Measurements from ENCODE around the gene MAP1LC3B. TPM values are rescaled to one million over a fixed set of nuclear protein-coding genes. Genes with fewer than 3 reads are reported as not detected.

MAP1LC3B gene
- total RNA-seq, 1 donor from 2014 or later, result 39.1 TPM

DNA sequence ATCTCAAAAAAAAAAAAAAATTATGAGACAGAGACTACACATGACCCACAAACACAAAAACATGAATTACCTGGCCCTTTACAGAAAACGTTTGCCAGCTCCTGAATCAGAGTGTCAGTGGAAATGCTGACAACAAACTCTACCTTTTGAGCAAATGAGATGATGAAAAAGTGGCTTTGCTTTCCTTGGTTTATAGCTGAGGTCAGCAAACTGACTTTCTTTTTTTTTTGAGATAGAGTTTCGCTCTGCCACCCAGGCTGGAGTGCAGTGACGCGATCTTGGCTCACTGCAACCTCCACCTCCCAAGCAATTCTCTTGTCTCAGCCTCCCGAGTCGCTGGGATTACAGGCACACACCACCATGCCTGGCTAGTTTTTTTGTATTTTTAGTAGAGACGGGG is 54.3 kb downstream of the MAP1LC3B start:
- no peak overlapping the region for H2AFZ ChIP-seq (replicated peaks)
- no peak overlapping the region for H3K27ac ChIP-seq
- Mint-ChIP-seq H3K27ac (no peak overlapping the region), H3K4me3 (no peak overlapping the region), H3K9me3 (peaks cover 22% of the 10 kb centered on the region), H3K36me3 (peaks cover 51% of the 10 kb centered on the region), H3K27me3 (ENCODE audit: insufficient read depth, low read depth) (no peaks in the 10 kb centered on the region), H3K4me1 (peaks cover under 1% of the 10 kb centered on the region)
- peaks cover 4% of the 10 kb centered on the region for H3K9me3 ChIP-seq (ENCODE audit: low read depth)
- no peaks in the 10 kb centered on the region for H3F3A ChIP-seq (ENCODE audit: low read depth)
- H4K20me1 ChIP-seq (ENCODE audit: low read depth), result peaks cover 1% of the 10 kb centered on the region
- H3K9ac ChIP-seq, result no peak overlapping the region
- no peaks in the 10 kb centered on the region for H3K4me1 ChIP-seq
- peaks cover 6% of the 10 kb centered on the region for H3K36me3 ChIP-seq
- H3K4me3 ChIP-seq, result no peak overlapping the region
- peaks cover 8% of the 10 kb centered on the region for H3K79me2 ChIP-seq (ENCODE audit: low read depth)
- DNase-seq (ENCODE audit: low spot score), result no peak
- H3K4me2 ChIP-seq, result no peak overlapping the region
- TF ChIP-seq EZH2 (IDR thresholded peaks at IDR 0.05) (no peak), CTCF (IDR thresholded peaks at IDR 0.05) (no peak), EZH2phosphoT487 (IDR thresholded peaks at IDR 0.05) (no peak)
- no peaks in the 10 kb centered on the region for H3K27me3 ChIP-seq

DNA sequence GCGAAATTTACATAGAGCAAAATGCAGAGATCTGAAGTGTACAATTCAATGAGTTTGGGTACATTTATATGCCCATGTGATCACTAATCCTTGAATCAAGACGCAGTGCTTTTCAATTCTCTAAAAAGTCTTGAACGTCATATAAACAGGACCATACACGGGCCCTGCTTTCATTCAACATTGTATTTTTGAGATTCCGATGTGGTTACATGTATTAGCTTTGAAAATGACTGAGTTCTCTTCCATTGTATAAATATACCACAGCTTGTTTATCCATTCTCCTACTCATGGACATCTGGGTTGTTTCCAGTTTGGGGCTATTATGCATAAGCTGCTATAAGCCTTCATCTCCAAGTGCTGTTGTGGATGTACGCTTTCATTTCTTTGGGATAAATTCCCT is 55.2 kb downstream of the MAP1LC3B start:
- H3K27ac ChIP-seq, result no peak overlapping the region
- no peak overlapping the region for H2AFZ ChIP-seq (replicated peaks)
- H3K36me3 ChIP-seq, result peaks cover 6% of the 10 kb centered on the region
- H3K4me3 Mint-ChIP-seq, result no peak overlapping the region
- no peak overlapping the region for H3K4me2 ChIP-seq
- H3K79me2 ChIP-seq (ENCODE audit: low read depth), result peaks cover 6% of the 10 kb centered on the region
- H3K27me3 ChIP-seq, result no peaks in the 10 kb centered on the region
- H3K4me1 Mint-ChIP-seq, result peaks cover 2% of the 10 kb centered on the region
- no peak overlapping the region for H3K4me3 ChIP-seq
- H3K9me3 ChIP-seq (ENCODE audit: low read depth), result peaks cover 4% of the 10 kb centered on the region
- H4K20me1 ChIP-seq (ENCODE audit: low read depth), result peaks cover 8% of the 10 kb centered on the region
- no peaks in the 10 kb centered on the region for H3K27me3 Mint-ChIP-seq (ENCODE audit: insufficient read depth, low read depth)
- H3K9me3 Mint-ChIP-seq, result peaks cover 22% of the 10 kb centered on the region
- H3K9ac ChIP-seq, result no peak overlapping the region
- H3K4me1 ChIP-seq, result no peaks in the 10 kb centered on the region
- H3F3A ChIP-seq (ENCODE audit: low read depth), result no peaks in the 10 kb centered on the region
- DNase-seq (ENCODE audit: low spot score), result no peak
- peaks cover 47% of the 10 kb centered on the region for H3K36me3 Mint-ChIP-seq
- H3K27ac Mint-ChIP-seq, result no peak overlapping the region
- no peak for TF ChIP-seq CTCF (IDR thresholded peaks at IDR 0.05)
- TF ChIP-seq EZH2 (IDR thresholded peaks at IDR 0.05), result no peak
- no peak for TF ChIP-seq EZH2phosphoT487 (IDR thresholded peaks at IDR 0.05)

GRCh38 chr16:87448866-87449265 is 56.7 kb downstream of the MAP1LC3B start:
- H4K20me1 ChIP-seq (ENCODE audit: low read depth), result peaks cover 8% of the 10 kb centered on the region

More at GRCh38 chr16:87448866-87449265, 56.7 kb downstream of the MAP1LC3B start:
- H3K4me3 Mint-ChIP-seq, result no peak overlapping the region
- no peak overlapping the region for H3K27ac ChIP-seq
- H3K36me3 Mint-ChIP-seq, result peaks cover 39% of the 10 kb centered on the region
- peaks cover 15% of the 10 kb centered on the region for H3K9me3 Mint-ChIP-seq
- H3F3A ChIP-seq (ENCODE audit: low read depth), result no peaks in the 10 kb centered on the region
- DNase-seq (ENCODE audit: low spot score), result no peak
- H3K79me2 ChIP-seq (ENCODE audit: low read depth), result peaks cover 6% of the 10 kb centered on the region
- H3K4me1 ChIP-seq, result no peaks in the 10 kb centered on the region
- no peak overlapping the region for H3K9ac ChIP-seq
- no peak overlapping the region for H3K4me2 ChIP-seq
- peaks cover 6% of the 10 kb centered on the region for H3K36me3 ChIP-seq
- peaks cover 2% of the 10 kb centered on the region for H3K4me1 Mint-ChIP-seq
- H3K4me3 ChIP-seq, result no peak overlapping the region
- H3K27me3 Mint-ChIP-seq (ENCODE audit: insufficient read depth, low read depth), result no peaks in the 10 kb centered on the region
- no peak overlapping the region for H3K27ac Mint-ChIP-seq
- no peak overlapping the region for H2AFZ ChIP-seq (replicated peaks)
- H3K9me3 ChIP-seq (ENCODE audit: low read depth), result peaks cover 4% of the 10 kb centered on the region
- no peaks in the 10 kb centered on the region for H3K27me3 ChIP-seq
- no peak for TF ChIP-seq EZH2phosphoT487 (IDR thresholded peaks at IDR 0.05)
- TF ChIP-seq CTCF (IDR thresholded peaks at IDR 0.05), result no peak
- TF ChIP-seq EZH2 (IDR thresholded peaks at IDR 0.05), result no peak
